ENCODE data around the gene IGFBP5. TPM values are rescaled to one million over a fixed set of nuclear protein-coding genes. Genes with fewer than 3 reads are reported as not detected.

IGFBP5 gene
- total and polyA plus RNA-seq, 2 of the 8 experiments (the other 6 are each of a cell fraction or from before 2014, with no cell fraction given), result 2.2 to 2.5 TPM

DNA sequence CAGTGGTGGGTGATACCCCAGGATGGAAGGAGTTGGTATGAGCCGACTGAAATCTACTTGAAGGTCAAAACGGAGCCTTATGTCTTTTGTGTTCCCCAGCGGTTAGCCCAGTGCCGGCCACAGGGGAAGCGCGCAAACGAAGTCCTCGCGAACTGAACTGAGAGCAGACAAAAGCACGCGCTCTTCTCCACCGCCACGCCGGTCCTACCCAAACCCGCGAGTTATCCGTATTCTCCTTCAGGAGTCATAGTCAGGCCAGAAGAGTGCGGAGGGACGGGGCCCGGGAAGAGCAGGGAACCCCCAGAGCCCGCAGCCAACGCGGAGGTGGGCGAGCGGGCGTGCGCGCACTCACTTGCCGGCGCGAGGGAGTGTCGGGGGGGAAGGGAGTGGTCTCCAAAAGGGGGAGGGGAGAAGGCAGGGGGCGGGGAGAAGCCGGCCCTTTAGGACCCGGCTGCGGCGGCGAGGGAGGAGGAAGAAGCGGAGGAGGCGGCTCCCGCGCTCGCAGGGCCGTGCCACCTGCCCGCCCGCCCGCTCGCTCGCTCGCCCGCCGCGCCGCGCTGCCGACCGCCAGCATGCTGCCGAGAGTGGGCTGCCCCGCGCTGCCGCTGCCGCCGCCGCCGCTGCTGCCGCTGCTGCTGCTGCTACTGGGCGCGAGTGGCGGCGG is 62.3 kb downstream of the IGFBP5 start, which contains the start of gene IGFBP2 (continued):
- TF ChIP-seq, protein P1, sequence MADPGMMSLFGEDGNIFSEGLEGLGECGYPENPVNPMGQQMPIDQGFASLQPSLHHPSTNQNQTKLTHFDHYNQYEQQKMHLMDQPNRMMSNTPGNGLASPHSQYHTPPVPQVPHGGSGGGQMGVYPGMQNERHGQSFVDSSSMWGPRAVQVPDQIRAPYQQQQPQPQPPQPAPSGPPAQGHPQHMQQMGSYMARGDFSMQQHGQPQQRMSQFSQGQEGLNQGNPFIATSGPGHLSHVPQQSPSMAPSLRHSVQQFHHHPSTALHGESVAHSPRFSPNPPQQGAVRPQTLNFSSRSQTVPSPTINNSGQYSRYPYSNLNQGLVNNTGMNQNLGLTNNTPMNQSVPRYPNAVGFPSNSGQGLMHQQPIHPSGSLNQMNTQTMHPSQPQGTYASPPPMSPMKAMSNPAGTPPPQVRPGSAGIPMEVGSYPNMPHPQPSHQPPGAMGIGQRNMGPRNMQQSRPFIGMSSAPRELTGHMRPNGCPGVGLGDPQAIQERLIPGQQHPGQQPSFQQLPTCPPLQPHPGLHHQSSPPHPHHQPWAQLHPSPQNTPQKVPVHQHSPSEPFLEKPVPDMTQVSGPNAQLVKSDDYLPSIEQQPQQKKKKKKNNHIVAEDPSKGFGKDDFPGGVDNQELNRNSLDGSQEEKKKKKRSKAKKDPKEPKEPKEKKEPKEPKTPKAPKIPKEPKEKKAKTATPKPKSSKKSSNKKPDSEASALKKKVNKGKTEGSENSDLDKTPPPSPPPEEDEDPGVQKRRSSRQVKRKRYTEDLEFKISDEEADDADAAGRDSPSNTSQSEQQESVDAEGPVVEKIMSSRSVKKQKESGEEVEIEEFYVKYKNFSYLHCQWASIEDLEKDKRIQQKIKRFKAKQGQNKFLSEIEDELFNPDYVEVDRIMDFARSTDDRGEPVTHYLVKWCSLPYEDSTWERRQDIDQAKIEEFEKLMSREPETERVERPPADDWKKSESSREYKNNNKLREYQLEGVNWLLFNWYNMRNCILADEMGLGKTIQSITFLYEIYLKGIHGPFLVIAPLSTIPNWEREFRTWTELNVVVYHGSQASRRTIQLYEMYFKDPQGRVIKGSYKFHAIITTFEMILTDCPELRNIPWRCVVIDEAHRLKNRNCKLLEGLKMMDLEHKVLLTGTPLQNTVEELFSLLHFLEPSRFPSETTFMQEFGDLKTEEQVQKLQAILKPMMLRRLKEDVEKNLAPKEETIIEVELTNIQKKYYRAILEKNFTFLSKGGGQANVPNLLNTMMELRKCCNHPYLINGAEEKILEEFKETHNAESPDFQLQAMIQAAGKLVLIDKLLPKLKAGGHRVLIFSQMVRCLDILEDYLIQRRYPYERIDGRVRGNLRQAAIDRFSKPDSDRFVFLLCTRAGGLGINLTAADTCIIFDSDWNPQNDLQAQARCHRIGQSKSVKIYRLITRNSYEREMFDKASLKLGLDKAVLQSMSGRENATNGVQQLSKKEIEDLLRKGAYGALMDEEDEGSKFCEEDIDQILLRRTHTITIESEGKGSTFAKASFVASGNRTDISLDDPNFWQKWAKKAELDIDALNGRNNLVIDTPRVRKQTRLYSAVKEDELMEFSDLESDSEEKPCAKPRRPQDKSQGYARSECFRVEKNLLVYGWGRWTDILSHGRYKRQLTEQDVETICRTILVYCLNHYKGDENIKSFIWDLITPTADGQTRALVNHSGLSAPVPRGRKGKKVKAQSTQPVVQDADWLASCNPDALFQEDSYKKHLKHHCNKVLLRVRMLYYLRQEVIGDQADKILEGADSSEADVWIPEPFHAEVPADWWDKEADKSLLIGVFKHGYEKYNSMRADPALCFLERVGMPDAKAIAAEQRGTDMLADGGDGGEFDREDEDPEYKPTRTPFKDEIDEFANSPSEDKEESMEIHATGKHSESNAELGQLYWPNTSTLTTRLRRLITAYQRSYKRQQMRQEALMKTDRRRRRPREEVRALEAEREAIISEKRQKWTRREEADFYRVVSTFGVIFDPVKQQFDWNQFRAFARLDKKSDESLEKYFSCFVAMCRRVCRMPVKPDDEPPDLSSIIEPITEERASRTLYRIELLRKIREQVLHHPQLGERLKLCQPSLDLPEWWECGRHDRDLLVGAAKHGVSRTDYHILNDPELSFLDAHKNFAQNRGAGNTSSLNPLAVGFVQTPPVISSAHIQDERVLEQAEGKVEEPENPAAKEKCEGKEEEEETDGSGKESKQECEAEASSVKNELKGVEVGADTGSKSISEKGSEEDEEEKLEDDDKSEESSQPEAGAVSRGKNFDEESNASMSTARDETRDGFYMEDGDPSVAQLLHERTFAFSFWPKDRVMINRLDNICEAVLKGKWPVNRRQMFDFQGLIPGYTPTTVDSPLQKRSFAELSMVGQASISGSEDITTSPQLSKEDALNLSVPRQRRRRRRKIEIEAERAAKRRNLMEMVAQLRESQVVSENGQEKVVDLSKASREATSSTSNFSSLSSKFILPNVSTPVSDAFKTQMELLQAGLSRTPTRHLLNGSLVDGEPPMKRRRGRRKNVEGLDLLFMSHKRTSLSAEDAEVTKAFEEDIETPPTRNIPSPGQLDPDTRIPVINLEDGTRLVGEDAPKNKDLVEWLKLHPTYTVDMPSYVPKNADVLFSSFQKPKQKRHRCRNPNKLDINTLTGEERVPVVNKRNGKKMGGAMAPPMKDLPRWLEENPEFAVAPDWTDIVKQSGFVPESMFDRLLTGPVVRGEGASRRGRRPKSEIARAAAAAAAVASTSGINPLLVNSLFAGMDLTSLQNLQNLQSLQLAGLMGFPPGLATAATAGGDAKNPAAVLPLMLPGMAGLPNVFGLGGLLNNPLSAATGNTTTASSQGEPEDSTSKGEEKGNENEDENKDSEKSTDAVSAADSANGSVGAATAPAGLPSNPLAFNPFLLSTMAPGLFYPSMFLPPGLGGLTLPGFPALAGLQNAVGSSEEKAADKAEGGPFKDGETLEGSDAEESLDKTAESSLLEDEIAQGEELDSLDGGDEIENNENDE (IDR thresholded peaks at IDR 0.05; ENCODE audit: insufficient replicate concordance, low read length), result no peak
- TF ChIP-seq SP2 (IDR thresholded peaks at IDR 0.05; ENCODE audit: low read length) (no peak), RNF2 (IDR thresholded peaks at IDR 0.05; ENCODE audit: borderline replicate concordance, low read depth, low read length, missing control alignments, poor library complexity, severe bottlenecking) (no peak), TAF1 (IDR thresholded peaks at IDR 0.05; ENCODE audit: low read depth, low read length) (peak; percentile 79), SP1 (IDR thresholded peaks at IDR 0.05; ENCODE audit: low read depth, low read length) (no peak), ZNF274 (IDR thresholded peaks at IDR 0.05; ENCODE audit: borderline replicate concordance, extremely low read depth, low read length) (no peak), HDAC6 (IDR thresholded peaks at IDR 0.05; ENCODE audit: low read depth, low read length) (no peak)
- TF ChIP-seq, protein P2, sequence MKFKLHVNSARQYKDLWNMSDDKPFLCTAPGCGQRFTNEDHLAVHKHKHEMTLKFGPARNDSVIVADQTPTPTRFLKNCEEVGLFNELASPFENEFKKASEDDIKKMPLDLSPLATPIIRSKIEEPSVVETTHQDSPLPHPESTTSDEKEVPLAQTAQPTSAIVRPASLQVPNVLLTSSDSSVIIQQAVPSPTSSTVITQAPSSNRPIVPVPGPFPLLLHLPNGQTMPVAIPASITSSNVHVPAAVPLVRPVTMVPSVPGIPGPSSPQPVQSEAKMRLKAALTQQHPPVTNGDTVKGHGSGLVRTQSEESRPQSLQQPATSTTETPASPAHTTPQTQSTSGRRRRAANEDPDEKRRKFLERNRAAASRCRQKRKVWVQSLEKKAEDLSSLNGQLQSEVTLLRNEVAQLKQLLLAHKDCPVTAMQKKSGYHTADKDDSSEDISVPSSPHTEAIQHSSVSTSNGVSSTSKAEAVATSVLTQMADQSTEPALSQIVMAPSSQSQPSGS (IDR thresholded peaks at IDR 0.05; ENCODE audit: low read length), result no peak

Measured in H1 (cell line).